A673 (cell line): ENCODE results near the gene CDH4.

ENCODE experiments used
- CTCF ChIP-seq: fragments of 300-800, 200-600 bp; sonication (generic); conservative IDR thresholded peaks from 2 replicates; pipeline ENCODE4 v1.5.1; 2017; ENCODE audit warnings: low read depth, mild to moderate bottlenecking, antibody characterized with exemption, low read length, moderate library complexity, mixed read lengths
- EZH2 ChIP-seq: fragments of 200-600 bp; sonication (generic); IDR thresholded peaks from 2 replicates; pipeline ENCODE4 v1.6.1; 2017; ENCODE audit warnings: borderline replicate concordance, low read depth, mild to moderate bottlenecking, mixed read lengths, antibody characterized with exemption, low read length; ENCODE audit not compliant: poor library complexity, severe bottlenecking

GRCh38 chr20:61435823-61436220, 183.8 kb downstream of the CDH4 start:
- no peak for TF ChIP-seq CTCF
- TF ChIP-seq EZH2, result no peak
